IPS-NIHi7 (cell line): ENCODE data around the gene SLC7A9.
"Not testable (repeated sequence)": the region's sequence is repeated elsewhere in the genome, so short reads cannot be mapped to it uniquely, and the experiment has no call there.

ENCODE experiments used
- DNase-seq: peaks from one replicate; pipeline ENCODE4 v3.0.0; 2012; ENCODE audit warnings: mixed read lengths; ENCODE audit errors: extremely low spot score

The SLC7A9 gene

DNA sequence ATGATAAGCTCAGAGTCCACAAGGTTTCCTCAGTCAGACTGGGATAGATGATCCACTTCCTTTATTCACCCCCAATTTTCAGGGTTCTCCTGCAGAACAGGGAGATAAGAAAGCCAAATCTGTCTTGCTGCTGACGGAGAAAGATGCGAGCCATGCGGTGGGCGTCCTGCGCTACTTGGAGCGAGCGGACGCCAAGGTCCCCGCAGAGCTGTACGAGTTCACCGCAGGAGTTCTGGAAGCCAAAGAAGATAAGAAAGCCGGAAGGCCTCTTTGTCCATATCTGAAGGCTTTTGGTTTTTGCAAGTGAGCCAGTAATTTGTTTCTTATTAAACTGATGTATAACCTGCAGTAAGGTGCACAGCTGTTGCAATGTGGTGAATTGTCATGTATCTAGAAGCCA is 66.7 kb downstream of the SLC7A9 start:
- DNase-seq: no peak

DNA sequence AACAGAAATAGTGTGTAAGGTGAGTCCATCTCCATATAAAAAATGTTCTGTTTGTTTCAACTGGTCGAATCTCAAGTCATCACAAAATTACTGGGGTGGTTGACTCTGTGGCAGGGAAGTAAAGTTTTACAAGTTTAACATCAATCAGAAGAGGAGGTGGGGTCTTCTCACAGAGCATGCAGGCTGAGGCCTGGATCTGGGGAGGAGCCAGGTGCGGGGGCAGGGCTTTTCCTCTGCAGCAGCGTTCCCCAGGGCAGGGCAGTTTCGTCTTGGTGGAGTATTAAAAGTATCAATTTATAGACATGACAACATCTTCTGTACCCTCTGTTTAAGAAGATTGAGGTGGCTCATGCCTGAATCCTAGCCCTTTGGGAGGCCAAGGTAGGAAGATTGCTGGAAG is 68.8 kb downstream of the SLC7A9 start:
- peak; percentile 55 for DNase-seq

GRCh38 chr19:32800191-32800590 is 69.4 kb downstream of the SLC7A9 start:
- no peak for DNase-seq

DNA sequence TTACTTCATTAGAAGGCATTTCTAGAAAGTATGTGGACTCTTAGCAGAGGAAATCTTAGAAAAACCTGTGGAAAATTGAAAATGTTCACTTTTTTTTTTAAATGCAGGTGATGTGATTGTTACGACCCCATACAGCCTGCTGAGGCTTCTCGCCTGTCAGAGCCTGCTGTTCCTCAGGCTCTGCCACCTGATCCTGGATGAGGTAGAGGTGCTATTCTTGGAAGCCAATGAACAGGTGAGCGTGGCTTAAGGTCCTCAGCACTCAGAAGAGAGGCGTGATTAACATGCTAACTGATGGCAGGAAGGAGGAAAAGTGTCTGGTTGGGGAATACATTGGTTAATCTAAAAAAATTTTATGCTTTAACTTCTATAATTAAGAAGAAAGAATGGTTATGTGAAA is 71.4 kb downstream of the SLC7A9 start:
- no peak for DNase-seq

DNA sequence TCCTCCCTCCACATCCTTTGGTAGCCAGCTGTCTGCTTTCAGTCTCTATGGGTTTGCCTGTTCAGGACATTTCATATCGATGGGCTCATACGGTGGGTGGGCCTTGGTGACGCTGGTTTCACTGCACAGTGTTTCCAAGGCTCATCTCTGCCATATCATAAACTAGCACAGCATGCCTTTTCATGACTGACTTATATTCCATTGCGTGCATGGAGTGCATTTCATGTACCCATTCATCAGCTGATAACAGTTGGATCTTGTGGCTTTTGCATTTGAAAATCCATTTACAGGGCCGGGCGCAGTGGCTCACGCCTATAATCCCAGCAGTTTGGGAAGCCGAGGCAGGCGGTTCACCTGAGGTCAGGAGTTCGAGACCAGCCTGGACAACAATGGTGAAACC is 80.1 kb downstream of the SLC7A9 start:
- DNase-seq: no peak

- DNase-seq: not testable (repeated sequence)
Measured at GRCh38 chr19:32787895-32788294, 81.7 kb downstream of the SLC7A9 start.

DNA sequence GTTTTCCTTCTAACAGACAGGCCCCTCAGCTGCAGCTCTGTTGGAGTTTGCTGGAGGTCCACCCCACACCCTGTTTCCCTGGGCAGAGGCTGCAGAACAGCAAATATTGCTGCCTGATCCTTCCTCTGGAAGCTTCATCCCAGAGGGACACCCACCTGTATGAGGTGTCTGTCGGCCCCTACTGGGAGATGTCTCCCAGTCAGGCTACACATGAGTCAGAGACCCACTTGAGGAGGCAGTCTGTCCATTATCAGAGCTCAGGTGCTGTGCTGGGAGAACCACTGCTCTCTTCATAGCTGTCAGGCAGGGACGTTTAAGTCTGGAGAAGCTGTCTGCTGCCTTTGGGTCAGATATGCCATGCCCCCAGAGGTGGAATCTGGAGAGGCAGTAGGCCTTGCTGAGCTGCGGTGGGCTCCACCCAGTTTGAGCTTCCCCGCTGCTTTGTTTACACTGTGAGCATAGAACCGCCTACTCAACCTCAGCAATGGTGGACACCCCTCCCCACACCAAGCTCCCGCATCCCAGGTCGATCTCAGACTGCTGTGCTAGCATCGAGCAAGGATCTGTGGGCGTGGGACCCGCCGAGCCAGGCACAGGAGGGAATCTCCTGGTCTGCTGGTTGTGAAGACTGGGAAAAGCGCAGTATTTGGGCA is 82.3 kb downstream of the SLC7A9 start:
- DNase-seq: not testable (repeated sequence)

DNA sequence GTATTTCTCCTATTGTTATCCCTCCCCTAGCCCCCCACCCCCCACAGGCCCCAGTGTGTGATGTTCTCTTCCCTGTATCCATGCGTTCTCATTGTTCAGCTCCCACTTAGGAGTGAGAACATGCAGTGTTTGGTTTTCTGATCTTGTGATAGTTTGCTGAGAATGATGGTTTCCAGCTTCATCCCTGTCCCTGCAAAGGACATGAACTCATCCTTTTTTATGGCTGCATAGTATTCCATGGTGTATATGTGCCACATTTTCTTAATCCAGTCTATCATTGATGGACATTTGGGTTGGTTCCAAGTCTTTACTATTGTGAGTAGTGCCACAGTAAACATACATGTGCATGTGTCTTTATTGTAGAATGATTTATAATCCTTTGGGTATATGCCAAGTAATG is 87.5 kb downstream of the SLC7A9 start:
- not testable (repeated sequence) for DNase-seq

GRCh38 chr19:32781280-32781679 is 88.3 kb downstream of the SLC7A9 start:
- DNase-seq: no peak
